ENCODE data around the gene MOB3A. TPM values are rescaled to one million over a fixed set of nuclear protein-coding genes. Genes with fewer than 3 reads are reported as not detected.

MOB3A gene
- total RNA-seq, 2 donors from 2014 or later, result 180 to 212 TPM

GRCh38 chr19:2077398-2077797, 18.7 kb downstream of the MOB3A start:
- Mint-ChIP-seq H3K27ac (no peak overlapping the region), H3K36me3 (peaks cover 9% of the 10 kb centered on the region), H3K27me3 (no peaks in the 10 kb centered on the region), H3K4me3 (no peak overlapping the region), H3K9me3 (no peaks in the 10 kb centered on the region), H3K4me1 (ENCODE audit: low read depth in 2 of 2) (peaks cover 24 to 29% of the 10 kb centered on the region in 2 donors)
- DNase-seq (ENCODE audit: low spot score) (no peak), ATAC-seq (no peak)

DNA sequence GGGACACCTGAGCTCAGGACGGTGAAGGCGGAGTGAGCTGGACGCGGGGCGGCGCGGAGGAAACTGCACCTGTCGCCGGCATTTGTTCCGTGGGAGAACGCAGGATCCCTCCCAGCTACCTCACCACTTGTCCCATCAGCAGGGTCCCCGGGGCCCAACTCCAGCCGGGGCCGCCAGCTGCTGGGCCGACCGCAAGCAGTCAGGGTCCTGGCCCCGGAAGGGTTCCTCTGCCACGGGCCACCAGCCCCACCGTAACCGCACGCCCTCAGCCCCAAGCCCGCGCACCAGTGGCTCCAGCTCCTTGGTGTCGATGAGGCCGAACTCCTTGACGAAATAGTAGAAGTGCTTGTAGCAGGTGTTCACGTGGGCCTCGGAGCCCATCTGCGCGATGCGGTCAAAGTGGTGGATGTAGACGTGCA, 19.6 kb downstream of the MOB3A start:
- Mint-ChIP-seq H3K27me3 (no peaks in the 10 kb centered on the region), H3K36me3 (peaks cover 15% of the 10 kb centered on the region), H3K4me3 (no peak overlapping the region), H3K27ac (no peak overlapping the region), H3K9me3 (no peaks in the 10 kb centered on the region), H3K4me1 (ENCODE audit: low read depth in 2 of 2) (peaks cover 18 to 26% of the 10 kb centered on the region in 2 donors)
- DNase-seq (ENCODE audit: low spot score), result no peak
- no peak for ATAC-seq

GRCh38 chr19:2072757-2073551, 23.2 kb downstream of the MOB3A start:
- peaks cover 17% of the 10 kb centered on the region for H3K36me3 Mint-ChIP-seq
- DNase-seq (ENCODE audit: low spot score) (no peak), ATAC-seq (no peak)
- H3K9me3 Mint-ChIP-seq, result no peaks in the 10 kb centered on the region
- H3K27me3 Mint-ChIP-seq, result no peaks in the 10 kb centered on the region
- H3K4me1 Mint-ChIP-seq (ENCODE audit: low read depth in 2 of 2), result peaks cover 16 to 17% of the 10 kb centered on the region in 2 donors
- H3K27ac Mint-ChIP-seq, result peak overlapping the region; percentile 65 to 75
- H3K4me3 Mint-ChIP-seq, result no peak overlapping the region

DNA sequence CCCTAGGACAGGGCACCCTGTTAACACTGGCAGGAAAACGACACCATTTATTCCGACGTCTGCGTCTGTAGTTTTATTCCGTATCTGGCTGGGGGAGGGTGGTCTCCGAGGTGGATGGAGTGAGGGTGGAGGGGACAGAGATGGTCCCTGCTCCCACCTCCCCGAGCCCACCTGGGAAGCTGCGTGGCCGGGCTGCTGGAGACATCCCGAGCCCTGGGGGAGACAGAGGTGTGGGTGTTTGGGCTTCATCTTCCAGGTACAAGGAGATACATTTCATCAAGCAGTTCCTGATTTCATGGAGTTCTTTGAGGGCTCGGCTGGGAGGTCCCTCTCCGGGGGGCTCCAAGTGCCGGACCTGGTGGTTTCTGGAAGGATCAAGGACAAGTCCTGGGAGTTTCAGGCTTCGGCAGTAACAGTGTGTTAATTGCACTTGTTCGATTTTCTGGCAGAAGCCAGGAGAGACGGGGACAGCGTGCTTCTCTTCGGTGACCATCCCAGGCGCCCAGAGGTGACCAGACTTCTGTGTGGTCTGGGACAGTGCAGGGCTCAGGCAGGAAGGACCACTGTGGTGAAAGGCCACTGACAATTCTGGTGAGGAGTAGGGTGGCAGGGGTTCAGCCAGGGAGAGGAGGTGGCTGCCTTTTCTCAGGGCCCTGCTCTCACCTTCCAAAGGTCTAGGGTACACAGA, 25.0 kb downstream of the MOB3A start:
- Mint-ChIP-seq H3K36me3 (peaks cover 17% of the 10 kb centered on the region), H3K9me3 (no peaks in the 10 kb centered on the region), H3K27ac (peak overlapping the region; percentile 65 to 75), H3K4me3 (no peak overlapping the region), H3K4me1 (ENCODE audit: low read depth in 2 of 2) (peaks cover 16 to 17% of the 10 kb centered on the region in 2 donors), H3K27me3 (no peaks in the 10 kb centered on the region)
- DNase-seq (ENCODE audit: low spot score) (no peak), ATAC-seq (no peak)

DNA sequence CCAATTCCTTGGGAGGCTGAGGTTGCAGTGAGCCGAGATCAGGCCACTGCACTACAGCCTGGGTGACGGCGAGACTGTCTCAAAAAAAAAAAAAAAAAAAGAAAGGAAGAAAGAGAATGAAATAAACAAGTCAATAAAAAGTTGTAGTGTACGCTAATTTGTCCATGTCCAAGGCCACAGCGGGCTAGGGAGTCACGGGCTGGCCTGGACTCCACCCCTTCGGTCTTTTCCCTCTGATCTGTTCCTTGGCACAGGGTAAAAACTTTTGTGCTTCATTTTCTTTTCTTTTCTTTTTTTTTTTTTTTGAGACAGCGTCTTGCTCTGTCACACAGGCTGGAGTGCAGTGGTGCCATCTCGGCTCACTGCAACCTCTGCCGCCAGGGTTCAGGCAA, 25.7 kb downstream of the MOB3A start:
- H3K36me3 Mint-ChIP-seq, result peaks cover 17% of the 10 kb centered on the region
- H3K27ac Mint-ChIP-seq, result no peak overlapping the region
- no peak overlapping the region for H3K4me3 Mint-ChIP-seq

DNA sequence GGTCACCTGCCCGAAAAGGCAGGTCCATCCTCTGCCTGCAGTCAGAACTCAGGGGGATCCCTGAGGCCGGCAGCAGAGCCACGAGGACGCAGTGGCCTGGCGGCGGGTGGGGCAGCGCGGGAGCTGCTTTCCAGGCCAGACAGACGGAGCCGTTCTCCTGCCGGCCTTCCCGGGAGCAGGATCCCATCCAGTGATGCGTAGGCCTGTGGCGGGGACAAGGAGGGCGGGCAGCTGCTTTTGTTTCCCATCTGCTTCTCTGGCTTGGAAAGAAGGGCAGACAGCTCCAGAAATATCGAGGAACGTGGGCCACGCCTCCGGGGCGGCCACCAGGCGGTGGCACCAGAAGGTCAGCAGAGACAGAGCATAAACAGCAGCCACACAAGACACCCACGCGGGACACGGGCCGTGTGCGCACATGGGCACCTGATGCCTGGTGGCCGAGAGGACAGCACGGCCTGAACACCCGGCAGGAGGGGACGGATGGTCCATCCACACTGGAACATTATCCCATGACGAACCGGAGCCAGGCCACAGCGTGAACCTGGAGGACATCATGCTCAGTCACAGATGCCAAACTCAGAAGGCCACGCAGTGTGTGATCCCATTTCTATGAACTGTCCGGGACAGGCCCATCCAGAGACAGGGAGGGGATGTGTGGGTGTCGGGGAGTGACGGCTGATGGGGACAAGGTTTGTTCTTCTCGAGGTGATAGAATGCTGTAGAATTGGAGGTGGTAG, 31.2 kb downstream of the MOB3A start:
- Mint-ChIP-seq H3K36me3 (no peaks in the 10 kb centered on the region), H3K4me3 (no peak overlapping the region), H3K27me3 (no peaks in the 10 kb centered on the region), H3K4me1 (ENCODE audit: low read depth in 2 of 2) (peaks cover 20 to 23% of the 10 kb centered on the region in 2 donors), H3K27ac (no peak overlapping the region), H3K9me3 (no peaks in the 10 kb centered on the region)
- ATAC-seq, result no peak
- DNase-seq (ENCODE audit: low spot score), result no peak

More for the DNA sequence above, 25.7 kb downstream of the MOB3A start:
- Mint-ChIP-seq H3K4me1 (ENCODE audit: low read depth in 2 of 2) (peaks cover 16 to 17% of the 10 kb centered on the region in 2 donors), H3K27me3 (no peaks in the 10 kb centered on the region), H3K9me3 (no peaks in the 10 kb centered on the region)
- DNase-seq (ENCODE audit: low spot score), result no peak
- ATAC-seq, result no peak

GRCh38 chr19:2064395-2064787, 31.7 kb downstream of the MOB3A start:
- Mint-ChIP-seq H3K36me3 (no peaks in the 10 kb centered on the region), H3K4me3 (no peak overlapping the region), H3K27me3 (no peaks in the 10 kb centered on the region), H3K9me3 (no peaks in the 10 kb centered on the region), H3K4me1 (ENCODE audit: low read depth in 2 of 2) (peaks cover 15 to 19% of the 10 kb centered on the region in 2 donors), H3K27ac (no peak overlapping the region)
- DNase-seq (ENCODE audit: low spot score) (no peak), ATAC-seq (no peak)

DNA sequence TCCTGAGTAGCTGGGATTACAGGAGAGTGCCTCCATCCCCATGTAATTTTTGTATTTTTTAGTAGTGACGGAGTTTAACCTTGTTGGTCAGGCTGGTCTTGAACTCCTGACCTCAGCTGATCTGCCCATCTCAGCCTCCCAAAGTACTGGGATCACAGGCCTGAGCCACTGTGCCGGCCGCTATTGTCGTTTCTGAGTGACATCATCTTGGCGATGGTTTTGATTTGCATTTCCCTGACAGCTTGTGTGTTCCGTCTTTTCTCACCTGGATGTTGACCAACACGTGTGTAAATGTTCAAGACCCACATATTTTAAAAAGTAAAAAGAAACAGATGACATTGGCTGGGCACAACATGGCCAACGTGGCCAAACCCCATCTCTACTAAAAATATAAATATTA, 32.3 kb downstream of the MOB3A start:
- peak overlapping the region in 1 of 2 donors; percentile 31 for H3K27ac Mint-ChIP-seq
- no peaks in the 10 kb centered on the region for H3K27me3 Mint-ChIP-seq
- ATAC-seq (no peak), DNase-seq (ENCODE audit: low spot score) (no peak)
- H3K9me3 Mint-ChIP-seq, result no peaks in the 10 kb centered on the region
- H3K4me1 Mint-ChIP-seq (ENCODE audit: low read depth in 2 of 2), result peaks cover 15 to 19% of the 10 kb centered on the region in 2 donors
- H3K36me3 Mint-ChIP-seq, result no peaks in the 10 kb centered on the region
- H3K4me3 Mint-ChIP-seq, result peak overlapping the region; percentile 34

- Mint-ChIP-seq H3K27ac (peak overlapping the region; percentile 64 to 69), H3K9me3 (no peaks in the 10 kb centered on the region)
Observed at GRCh38 chr19:2062770-2063169, 33.4 kb downstream of the MOB3A start.

DNA sequence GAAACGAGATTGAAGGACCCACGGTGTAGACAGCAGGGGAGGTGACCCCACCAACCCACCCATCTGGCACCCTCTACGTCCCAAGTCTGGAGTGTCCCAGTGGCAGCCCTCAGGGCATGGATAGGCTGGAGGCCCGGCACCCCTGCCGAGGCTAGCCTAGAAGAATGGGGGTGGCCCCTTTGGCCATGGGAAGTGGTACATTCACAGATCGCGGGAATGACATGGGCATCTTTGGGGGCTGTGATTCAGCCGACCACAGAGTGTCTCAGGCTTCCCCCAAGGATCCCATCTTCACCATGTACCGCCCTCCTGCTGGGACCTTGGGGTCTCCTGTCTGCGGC, 33.8 kb downstream of the MOB3A start:
- H3K27ac Mint-ChIP-seq, result peak overlapping the region; percentile 64 to 69
- H3K4me3 Mint-ChIP-seq, result peak overlapping the region; percentile 83
- H3K36me3 Mint-ChIP-seq, result no peaks in the 10 kb centered on the region
- H3K9me3 Mint-ChIP-seq, result no peaks in the 10 kb centered on the region
- DNase-seq (ENCODE audit: low spot score), result no peak
- peaks cover 15 to 23% of the 10 kb centered on the region in 2 donors for H3K4me1 Mint-ChIP-seq (ENCODE audit: low read depth in 2 of 2)
- no peaks in the 10 kb centered on the region for H3K27me3 Mint-ChIP-seq
- no peak for ATAC-seq

More at GRCh38 chr19:2062770-2063169, 33.4 kb downstream of the MOB3A start:
- H3K27me3 Mint-ChIP-seq, result no peaks in the 10 kb centered on the region
- no peaks in the 10 kb centered on the region for H3K36me3 Mint-ChIP-seq
- ATAC-seq (no peak), DNase-seq (ENCODE audit: low spot score) (no peak)
- H3K4me1 Mint-ChIP-seq (ENCODE audit: low read depth in 2 of 2), result peaks cover 15 to 23% of the 10 kb centered on the region in 2 donors
- peak overlapping the region; percentile 83 for H3K4me3 Mint-ChIP-seq

GRCh38 chr19:2061495-2062388, 34.4 kb downstream of the MOB3A start:
- Mint-ChIP-seq H3K4me3 (peak overlapping the region; percentile 83), H3K27me3 (no peaks in the 10 kb centered on the region), H3K27ac (peak overlapping the region; percentile 64 to 69), H3K36me3 (no peaks in the 10 kb centered on the region), H3K9me3 (no peaks in the 10 kb centered on the region), H3K4me1 (ENCODE audit: low read depth in 2 of 2) (peaks cover 15 to 24% of the 10 kb centered on the region in 2 donors)
- DNase-seq (ENCODE audit: low spot score) (peak; percentile 99), ATAC-seq (peak; percentile 94 to 95)

DNA sequence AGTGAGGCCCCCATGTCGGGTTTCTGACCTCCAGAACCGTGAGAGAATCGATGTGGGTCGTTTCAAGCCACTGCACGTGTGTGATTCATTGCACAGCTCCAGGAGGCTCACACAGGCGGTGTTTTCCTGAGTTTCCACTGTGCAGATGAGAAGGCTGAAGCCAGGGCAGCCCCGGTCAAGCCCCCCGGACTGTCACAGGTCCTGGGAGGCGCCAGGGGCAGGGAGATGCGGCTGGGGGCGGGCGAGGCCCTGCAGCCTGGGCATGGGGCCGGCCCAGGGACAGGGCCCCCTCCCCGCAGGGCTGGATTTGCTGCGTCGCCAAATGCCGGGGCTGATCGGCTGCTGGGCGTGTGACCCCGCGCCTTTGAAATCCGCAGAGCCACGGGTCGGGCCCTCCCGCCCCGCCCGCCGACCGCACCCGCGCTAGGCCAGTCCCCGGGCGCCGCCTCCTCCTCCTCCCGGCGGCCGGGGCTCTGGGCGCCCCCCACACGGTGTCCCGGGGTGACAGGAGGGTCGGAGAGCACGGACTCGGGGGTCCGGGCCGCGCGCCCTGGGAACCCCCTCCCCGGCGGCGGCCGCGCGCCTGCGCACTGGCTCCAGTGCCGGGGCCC, 35.1 kb downstream of the MOB3A start:
- no peaks in the 10 kb centered on the region for H3K27me3 Mint-ChIP-seq
- H3K36me3 Mint-ChIP-seq, result no peaks in the 10 kb centered on the region
- peak overlapping the region; percentile 96 for H3K4me3 Mint-ChIP-seq
- DNase-seq (ENCODE audit: low spot score), result peak; percentile 83
- ATAC-seq, result peak; percentile 58 to 61
- peaks cover 15 to 29% of the 10 kb centered on the region in 2 donors for H3K4me1 Mint-ChIP-seq (ENCODE audit: low read depth in 2 of 2)
- peak overlapping the region; percentile 91 to 97 for H3K27ac Mint-ChIP-seq
- no peaks in the 10 kb centered on the region for H3K9me3 Mint-ChIP-seq
